Nephron progenitor cell (in vitro differentiated cells): ENCODE results near the gene LIN37.

Source experiments
- DNase-seq: peaks from one replicate; pipeline ENCODE4 v3.0.0; 2021
- H3K27ac Mint-ChIP-seq: 2 replicates; pipeline ENCODE4 v1.8.0; 2021; ENCODE audit warnings: mild to moderate bottlenecking, moderate library complexity, mixed read lengths
- H3K27me3 Mint-ChIP-seq: 2 replicates; pipeline ENCODE4 v1.8.0; 2021; ENCODE audit warnings: mild to moderate bottlenecking, low read depth, mixed read lengths; ENCODE audit not compliant: poor library complexity
- H3K36me3 Mint-ChIP-seq: 2 replicates; pipeline ENCODE4 v1.8.0; 2021; ENCODE audit warnings: low read depth, mixed read lengths
- H3K4me1 Mint-ChIP-seq: 2 replicates; pipeline ENCODE4 v1.8.0; 2021; ENCODE audit warnings: mixed read lengths
- H3K4me3 Mint-ChIP-seq: 2 replicates; pipeline ENCODE4 v1.8.0; 2021; ENCODE audit warnings: mild to moderate bottlenecking, moderate library complexity, mixed read lengths
- H3K9me3 Mint-ChIP-seq: 2 replicates; pipeline ENCODE4 v1.8.0; 2021; ENCODE audit warnings: mild to moderate bottlenecking, moderate library complexity, mixed read lengths
- CTCF ChIP-seq: fragments of 200-600 bp; sonication (generic); IDR thresholded peaks from 2 replicates; pipeline ENCODE4 v1.5.0; 2021; ENCODE audit warnings: antibody characterized with exemption

The LIN37 gene

GRCh38 chr19:35727956-35728706, 20.2 kb upstream of the LIN37 start:
- Mint-ChIP-seq H3K9me3 (no peaks in the 10 kb centered on the region), H3K27me3 (no peaks in the 10 kb centered on the region), H3K36me3 (peaks cover 48% of the 10 kb centered on the region), H3K27ac (no peak overlapping the region), H3K4me3 (no peak overlapping the region), H3K4me1 (no peaks in the 10 kb centered on the region)
- DNase-seq, result no peak
- no peak for TF ChIP-seq CTCF

- no peaks in the 10 kb centered on the region for H3K4me1 Mint-ChIP-seq
- no peaks in the 10 kb centered on the region for H3K9me3 Mint-ChIP-seq
- H3K36me3 Mint-ChIP-seq, result peaks cover 45% of the 10 kb centered on the region
- no peak for DNase-seq
- no peaks in the 10 kb centered on the region for H3K27me3 Mint-ChIP-seq
- no peak overlapping the region for H3K4me3 Mint-ChIP-seq
- TF ChIP-seq CTCF, result no peak
- no peak overlapping the region for H3K27ac Mint-ChIP-seq
Observed at GRCh38 chr19:35729021-35729420, 19.4 kb upstream of the LIN37 start.

- DNase-seq, result no peak
- Mint-ChIP-seq H3K4me3 (no peak overlapping the region), H3K9me3 (no peaks in the 10 kb centered on the region), H3K4me1 (no peaks in the 10 kb centered on the region), H3K27ac (no peak overlapping the region), H3K36me3 (peaks cover 48% of the 10 kb centered on the region), H3K27me3 (no peaks in the 10 kb centered on the region)
- TF ChIP-seq CTCF, result no peak
Observed at GRCh38 chr19:35729763-35730162, 18.6 kb upstream of the LIN37 start.

GRCh38 chr19:35730326-35730725, 18.1 kb upstream of the LIN37 start:
- Mint-ChIP-seq H3K27me3 (peaks cover 3% of the 10 kb centered on the region), H3K9me3 (no peaks in the 10 kb centered on the region), H3K36me3 (peaks cover 49% of the 10 kb centered on the region), H3K4me1 (no peaks in the 10 kb centered on the region), H3K4me3 (no peak overlapping the region), H3K27ac (no peak overlapping the region)
- DNase-seq, result no peak
- TF ChIP-seq CTCF, result no peak

- Mint-ChIP-seq H3K36me3 (peaks cover 50% of the 10 kb centered on the region), H3K4me3 (no peak overlapping the region), H3K9me3 (no peaks in the 10 kb centered on the region), H3K4me1 (no peaks in the 10 kb centered on the region), H3K27me3 (peaks cover 3% of the 10 kb centered on the region), H3K27ac (peak overlapping the region; percentile 24)
- no peak for DNase-seq
- TF ChIP-seq CTCF, result no peak
Observed at GRCh38 chr19:35731353-35731752, 17.0 kb upstream of the LIN37 start.

- no peak for TF ChIP-seq CTCF
- H3K27ac Mint-ChIP-seq, result no peak overlapping the region
- no peaks in the 10 kb centered on the region for H3K9me3 Mint-ChIP-seq
- H3K27me3 Mint-ChIP-seq, result peaks cover 3% of the 10 kb centered on the region
- H3K4me3 Mint-ChIP-seq, result no peak overlapping the region
- no peaks in the 10 kb centered on the region for H3K4me1 Mint-ChIP-seq
- H3K36me3 Mint-ChIP-seq, result peaks cover 52% of the 10 kb centered on the region
- no peak for DNase-seq
Observed at GRCh38 chr19:35731779-35732405, 16.5 kb upstream of the LIN37 start.
